WI38 (cell line): ENCODE results near the gene UQCC2.

ENCODE experiments used
- H3K4me3 ChIP-seq: 2 replicates; pipeline ENCODE4 v1.5.1; 2011; ENCODE audit warnings: low read depth, mild to moderate bottlenecking, control low read depth, low read length
- TF ChIP-seq, protein P1 (sequence below): IDR thresholded peaks from 2 replicates; pipeline ENCODE4 v1.5.1; 2012; ENCODE audit warnings: low read depth, mild to moderate bottlenecking, control low read depth, low read length

The UQCC2 gene

DNA sequence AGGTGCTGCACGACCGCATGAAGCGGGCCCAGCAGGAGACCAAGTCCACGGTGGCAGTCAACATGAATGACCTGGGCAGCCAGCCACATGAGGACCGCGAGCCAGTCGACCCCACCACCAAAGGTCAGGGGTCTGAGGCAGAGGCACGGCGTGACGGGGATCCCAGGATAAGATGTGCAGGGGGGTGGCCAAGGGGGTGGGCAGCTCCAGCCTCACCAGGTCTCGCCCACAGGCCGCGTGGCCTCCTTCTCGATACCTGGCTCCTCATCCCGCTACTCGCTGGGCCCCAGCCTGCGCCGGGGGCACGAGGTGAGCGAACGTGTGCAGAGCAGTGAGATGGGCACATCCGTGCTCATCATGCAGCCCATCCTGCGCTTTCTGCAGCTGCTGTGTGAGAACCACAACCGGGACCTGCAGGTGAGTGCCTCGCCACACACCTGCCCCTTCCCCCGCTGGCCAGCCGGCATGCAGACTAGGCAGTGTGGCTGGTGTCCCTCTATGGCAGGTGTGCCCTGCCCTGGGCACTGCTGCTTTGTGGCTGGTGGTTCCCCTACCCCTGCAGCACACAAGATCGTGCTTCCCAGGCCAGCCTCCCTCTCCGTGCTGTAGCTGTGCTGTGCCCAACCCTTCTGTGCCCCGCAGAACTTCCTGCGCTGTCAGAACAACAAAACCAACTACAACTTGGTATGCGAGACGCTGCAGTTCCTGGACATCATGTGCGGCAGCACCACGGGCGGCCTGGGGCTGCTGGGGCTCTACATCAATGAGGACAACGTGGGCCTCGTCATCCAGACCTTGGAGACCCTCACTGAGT lies 25.9 kb downstream of the UQCC2 start:
- H3K4me3 ChIP-seq, result no peak overlapping the region
- TF ChIP-seq, protein P1, sequence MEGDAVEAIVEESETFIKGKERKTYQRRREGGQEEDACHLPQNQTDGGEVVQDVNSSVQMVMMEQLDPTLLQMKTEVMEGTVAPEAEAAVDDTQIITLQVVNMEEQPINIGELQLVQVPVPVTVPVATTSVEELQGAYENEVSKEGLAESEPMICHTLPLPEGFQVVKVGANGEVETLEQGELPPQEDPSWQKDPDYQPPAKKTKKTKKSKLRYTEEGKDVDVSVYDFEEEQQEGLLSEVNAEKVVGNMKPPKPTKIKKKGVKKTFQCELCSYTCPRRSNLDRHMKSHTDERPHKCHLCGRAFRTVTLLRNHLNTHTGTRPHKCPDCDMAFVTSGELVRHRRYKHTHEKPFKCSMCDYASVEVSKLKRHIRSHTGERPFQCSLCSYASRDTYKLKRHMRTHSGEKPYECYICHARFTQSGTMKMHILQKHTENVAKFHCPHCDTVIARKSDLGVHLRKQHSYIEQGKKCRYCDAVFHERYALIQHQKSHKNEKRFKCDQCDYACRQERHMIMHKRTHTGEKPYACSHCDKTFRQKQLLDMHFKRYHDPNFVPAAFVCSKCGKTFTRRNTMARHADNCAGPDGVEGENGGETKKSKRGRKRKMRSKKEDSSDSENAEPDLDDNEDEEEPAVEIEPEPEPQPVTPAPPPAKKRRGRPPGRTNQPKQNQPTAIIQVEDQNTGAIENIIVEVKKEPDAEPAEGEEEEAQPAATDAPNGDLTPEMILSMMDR, result no peak

DNA sequence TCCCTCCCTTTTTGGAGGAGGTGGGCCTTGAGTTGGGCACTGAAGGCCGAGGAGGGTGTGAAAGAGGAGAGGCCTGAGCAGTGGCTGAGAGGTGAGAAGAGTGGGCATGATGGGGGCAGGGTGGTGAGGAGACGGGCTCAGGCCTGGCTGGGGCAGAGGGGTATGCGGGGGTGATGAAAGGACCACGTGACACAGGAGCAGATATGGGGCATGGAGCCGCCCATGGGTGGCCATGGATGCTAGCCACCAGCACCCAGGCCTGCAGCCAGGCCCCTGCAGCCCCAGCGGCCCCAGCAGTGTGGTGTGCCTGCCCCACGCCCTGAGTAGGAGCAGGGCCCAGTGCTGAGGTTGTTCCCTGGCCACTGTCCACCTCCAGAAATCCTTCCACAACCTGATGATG lies 26.5 kb downstream of the UQCC2 start:
- no peak overlapping the region for H3K4me3 ChIP-seq
- TF ChIP-seq, protein P1, result no peak

DNA sequence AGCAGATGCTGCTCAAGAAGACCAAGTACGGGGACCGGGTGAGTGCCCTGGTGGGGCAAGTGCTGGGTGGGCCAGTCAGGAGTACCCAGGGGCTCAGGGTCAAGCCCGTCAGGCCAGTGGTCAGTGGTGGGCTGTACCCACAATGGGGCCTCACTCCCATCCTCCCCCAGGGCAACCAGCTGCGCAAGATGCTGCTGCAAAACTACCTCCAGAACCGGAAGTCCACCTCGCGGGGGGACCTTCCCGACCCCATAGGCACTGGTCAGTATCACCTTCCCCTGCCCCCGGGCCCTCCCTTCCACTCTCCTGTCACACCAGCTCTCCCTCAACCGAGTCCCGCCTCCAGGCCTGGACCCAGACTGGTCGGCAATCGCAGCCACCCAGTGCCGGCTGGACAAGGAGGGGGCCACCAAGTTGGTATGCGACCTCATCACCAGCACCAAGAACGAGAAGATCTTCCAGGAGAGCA lies 27.0 kb downstream of the UQCC2 start:
- TF ChIP-seq, protein P1, result no peak
- H3K4me3 ChIP-seq, result no peak overlapping the region

DNA sequence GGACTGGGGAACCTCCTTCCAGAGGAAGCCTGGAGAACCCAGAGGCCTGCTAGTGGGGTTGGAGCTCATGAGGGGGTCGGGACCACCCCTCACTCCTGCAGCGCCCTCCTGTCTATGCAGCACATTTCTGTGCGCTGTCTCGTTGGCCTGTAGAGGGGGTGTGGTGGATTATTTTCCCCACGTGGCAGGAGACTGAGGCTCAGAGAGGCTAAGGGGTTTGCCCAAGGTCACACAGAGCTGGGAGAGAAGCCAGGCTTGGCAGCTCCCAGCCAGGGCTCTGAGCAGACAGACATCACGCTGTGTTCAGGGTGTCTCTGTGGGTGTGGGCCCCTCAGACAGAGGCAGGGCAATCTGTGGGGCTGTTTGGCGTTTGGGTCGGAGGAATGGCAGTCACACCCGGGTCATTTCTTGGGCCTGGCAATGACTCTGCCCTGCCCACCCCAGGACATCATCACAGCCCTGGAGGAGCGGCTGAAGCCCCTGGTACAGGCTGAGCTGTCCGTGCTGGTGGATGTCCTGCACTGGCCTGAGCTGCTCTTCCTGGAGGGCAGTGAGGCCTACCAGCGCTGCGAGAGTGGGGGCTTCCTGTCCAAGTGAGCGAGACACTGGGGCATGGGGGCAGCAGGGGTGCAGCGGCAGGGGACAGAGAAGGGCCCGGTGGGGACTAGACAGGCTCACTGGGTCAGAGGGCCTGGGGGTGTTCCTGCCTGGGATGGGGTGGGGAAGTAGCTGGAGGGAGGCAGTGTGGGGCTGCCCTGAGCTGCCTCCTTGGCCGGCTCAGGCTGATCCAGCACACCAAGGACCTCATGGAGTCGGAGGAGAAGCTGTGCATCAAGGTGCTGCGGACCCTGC lies 27.7 kb downstream of the UQCC2 start:
- TF ChIP-seq, protein P1, result no peak
- H3K4me3 ChIP-seq, result no peak overlapping the region

DNA sequence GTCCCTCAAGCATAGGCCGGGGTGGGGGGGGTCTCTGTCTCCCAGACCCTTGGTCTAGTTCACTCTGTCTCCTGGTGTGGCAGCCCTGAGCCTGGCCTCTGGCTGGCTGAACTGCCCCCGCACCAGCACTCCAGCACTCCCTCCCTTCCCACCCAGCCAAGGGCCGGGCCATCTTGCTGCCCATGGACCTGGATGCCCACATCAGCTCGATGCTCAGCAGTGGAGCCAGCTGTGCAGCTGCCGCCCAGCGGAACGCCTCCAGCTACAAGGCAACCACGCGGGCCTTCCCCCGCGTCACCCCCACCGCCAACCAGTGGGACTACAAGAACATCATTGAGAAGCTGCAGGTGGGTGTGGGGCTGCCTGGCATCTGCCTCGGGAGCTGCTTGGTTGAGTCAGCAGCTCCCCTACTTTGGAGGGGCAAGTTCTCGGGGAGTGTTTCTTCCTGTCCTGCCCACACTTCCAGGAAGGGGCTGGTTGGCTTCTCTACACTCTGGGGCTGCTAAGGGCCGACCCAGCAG lies 28.4 kb downstream of the UQCC2 start:
- no peak overlapping the region for H3K4me3 ChIP-seq
- TF ChIP-seq, protein P1, result no peak

DNA sequence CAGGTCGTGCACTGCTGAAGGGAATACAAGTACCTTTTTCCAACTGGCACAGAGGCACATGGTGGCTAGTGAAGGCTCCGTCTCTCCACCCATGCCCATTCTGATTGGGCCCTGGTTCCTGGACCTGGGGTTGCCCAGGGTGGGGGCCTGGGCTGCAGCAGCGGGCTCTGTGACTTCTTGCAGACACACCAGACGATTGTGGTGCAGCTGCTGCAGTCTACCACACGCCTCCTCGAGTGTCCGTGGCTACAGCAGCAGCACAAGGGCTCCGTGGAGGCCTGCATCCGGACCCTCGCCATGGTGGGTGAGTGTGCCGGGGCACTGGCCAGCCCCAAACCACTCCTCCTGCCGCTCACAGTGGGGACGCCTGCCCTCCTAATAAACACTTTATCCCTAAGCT lies 29.2 kb downstream of the UQCC2 start:
- no peak overlapping the region for H3K4me3 ChIP-seq
- TF ChIP-seq, protein P1, result no peak
